ENCODE data around the gene GRID1. TPM values are rescaled to one million over a fixed set of nuclear protein-coding genes. Genes with fewer than 3 reads are reported as not detected.

The GRID1 gene
- total RNA-seq, 1 experiment from 2014 or later: 5.6 TPM

- no peak overlapping the region for H3K9ac ChIP-seq (ENCODE audit: low read length)
- no peaks in the 10 kb centered on the region for H3K36me3 ChIP-seq (ENCODE audit: control insufficient read depth in 1 of 2, insufficient read depth in 2 of 2, low read length in 2 of 2)
- RAD21 ChIA-PET (ENCODE audit: low non-redundant PET in 1 of 2, low total read pairs in 2 of 2, uncharacterized antibody in 2 of 2, unreplicated experiment in 2 of 2): no interaction called here
- no peak overlapping the region for H3K4me2 ChIP-seq (ENCODE audit: low read length)
- H3K9me3 ChIP-seq (ENCODE audit: control insufficient read depth in 1 of 2, insufficient read depth in 1 of 2, low read depth in 1 of 2, low read length in 2 of 2): no peaks in the 10 kb centered on the region
- ATAC-seq: no peak
- intact Hi-C loops (cut with micrococcal nuclease): no loop called here
- no TSS peak for BruUV-seq (replicated peaks)
- no peaks in the 10 kb centered on the region for H3K4me1 ChIP-seq (ENCODE audit: control insufficient read depth in 1 of 2, insufficient read depth in 2 of 2, low read length in 2 of 2)
- TF ChIP-seq ZFX (IDR thresholded peaks at IDR 0.05): no peak
- no peak for TF ChIP-seq RAD21 (IDR thresholded peaks at IDR 0.05; ENCODE audit: low read depth)
- no peak for TF ChIP-seq SIN3A (IDR thresholded peaks at IDR 0.05; ENCODE audit: low read depth)
- TF ChIP-seq CBX3 (IDR thresholded peaks at IDR 0.05; ENCODE audit: low read depth): no peak
- no peak for TF ChIP-seq TCF7L2 (IDR thresholded peaks at IDR 0.05; ENCODE audit: borderline replicate concordance, extremely low read depth, insufficient read depth, insufficient read length)
- no peak for TF ChIP-seq JUND (IDR thresholded peaks at IDR 0.05)
- TF ChIP-seq ZNF274 (IDR thresholded peaks at IDR 0.05; ENCODE audit: low read depth, low read length): no peak
- TF ChIP-seq EZH2phosphoT487 (IDR thresholded peaks at IDR 0.05; ENCODE audit: borderline replicate concordance): no peak
- DNase-seq (ENCODE audit: low read depth, low spot score): no peak
- H4K20me1 ChIP-seq (ENCODE audit: insufficient read depth): no peaks in the 10 kb centered on the region
- H3K9me2 ChIP-seq (ENCODE audit: insufficient read depth): no peaks in the 10 kb centered on the region
- no peak overlapping the region for H2AFZ ChIP-seq (ENCODE audit: low read depth, low read length, poor library complexity, severe bottlenecking)
- no peak overlapping the region for H3K4me3 ChIP-seq (replicated peaks in 1 of 2; ENCODE audit: low read depth in 1 of 2, low read length in 2 of 2)
- H3K27me3 ChIP-seq (ENCODE audit: insufficient read depth, low read length): no peaks in the 10 kb centered on the region
- no peak overlapping the region for H3K27ac ChIP-seq (ENCODE audit: low read depth, low read length)
- POLR2A ChIA-PET: no interaction called here
- CTCF ChIA-PET: no interaction called here
- H3K79me2 ChIP-seq (ENCODE audit: insufficient read depth, low read length): no peaks in the 10 kb centered on the region
These were observed 122.1 kb downstream of the GRID1 start for GRCh38 chr10:86244297-86245014.

GRCh38 chr10:86243651-86244155 is 122.9 kb downstream of the GRID1 start:
- Histone ChIP-seq H3K4me3 (replicated peaks in 1 of 2; ENCODE audit: low read depth in 1 of 2, low read length in 2 of 2) (no peak overlapping the region), H2AFZ (ENCODE audit: low read depth, low read length, poor library complexity, severe bottlenecking) (no peak overlapping the region), H3K4me1 (ENCODE audit: control insufficient read depth in 1 of 2, insufficient read depth in 2 of 2, low read length in 2 of 2) (no peaks in the 10 kb centered on the region), H3K9me3 (ENCODE audit: control insufficient read depth in 1 of 2, insufficient read depth in 1 of 2, low read depth in 1 of 2, low read length in 2 of 2) (no peaks in the 10 kb centered on the region), H3K27ac (ENCODE audit: low read depth, low read length) (no peak overlapping the region), H3K36me3 (ENCODE audit: control insufficient read depth in 1 of 2, insufficient read depth in 2 of 2, low read length in 2 of 2) (no peaks in the 10 kb centered on the region), H4K20me1 (ENCODE audit: insufficient read depth) (no peaks in the 10 kb centered on the region), H3K9me2 (ENCODE audit: insufficient read depth) (no peaks in the 10 kb centered on the region), H3K9ac (ENCODE audit: low read length) (no peak overlapping the region), H3K27me3 (ENCODE audit: insufficient read depth, low read length) (no peaks in the 10 kb centered on the region), H3K4me2 (ENCODE audit: low read length) (no peak overlapping the region), H3K79me2 (ENCODE audit: insufficient read depth, low read length) (no peaks in the 10 kb centered on the region)
- ChIA-PET CTCF (no interaction called here), POLR2A (no interaction called here), RAD21 (ENCODE audit: low non-redundant PET in 1 of 2, low total read pairs in 2 of 2, uncharacterized antibody in 2 of 2, unreplicated experiment in 2 of 2) (interaction anchor here in 1 of 2 experiments (0.6 kb wide), 1 partner anchor 48 kb away, joined by 3 read pairs; no protein-coding TSS in a partner anchor)
- DNase-seq (ENCODE audit: low read depth, low spot score) (no peak), ATAC-seq (no peak)
- intact Hi-C loops (cut with micrococcal nuclease): no loop called here
- BruUV-seq (replicated peaks): no TSS peak
- TF ChIP-seq CEBPB (IDR thresholded peaks at IDR 0.05; ENCODE audit: low read depth) (no peak), SRF (IDR thresholded peaks at IDR 0.05; ENCODE audit: low read depth) (no peak), EZH2phosphoT487 (IDR thresholded peaks at IDR 0.05; ENCODE audit: borderline replicate concordance) (no peak), JUND (IDR thresholded peaks at IDR 0.05) (no peak), ZFX (IDR thresholded peaks at IDR 0.05) (no peak), SIN3A (IDR thresholded peaks at IDR 0.05; ENCODE audit: low read depth) (no peak), FOSL1 (IDR thresholded peaks at IDR 0.05; ENCODE audit: low read depth) (no peak), REST (IDR thresholded peaks at IDR 0.05; ENCODE audit: low read depth) (no peak), CBX3 (IDR thresholded peaks at IDR 0.05; ENCODE audit: low read depth) (no peak), EGR1 (IDR thresholded peaks at IDR 0.05; ENCODE audit: low read depth) (no peak), ATF3 (IDR thresholded peaks at IDR 0.05) (no peak)
- TF ChIP-seq, protein P1, sequence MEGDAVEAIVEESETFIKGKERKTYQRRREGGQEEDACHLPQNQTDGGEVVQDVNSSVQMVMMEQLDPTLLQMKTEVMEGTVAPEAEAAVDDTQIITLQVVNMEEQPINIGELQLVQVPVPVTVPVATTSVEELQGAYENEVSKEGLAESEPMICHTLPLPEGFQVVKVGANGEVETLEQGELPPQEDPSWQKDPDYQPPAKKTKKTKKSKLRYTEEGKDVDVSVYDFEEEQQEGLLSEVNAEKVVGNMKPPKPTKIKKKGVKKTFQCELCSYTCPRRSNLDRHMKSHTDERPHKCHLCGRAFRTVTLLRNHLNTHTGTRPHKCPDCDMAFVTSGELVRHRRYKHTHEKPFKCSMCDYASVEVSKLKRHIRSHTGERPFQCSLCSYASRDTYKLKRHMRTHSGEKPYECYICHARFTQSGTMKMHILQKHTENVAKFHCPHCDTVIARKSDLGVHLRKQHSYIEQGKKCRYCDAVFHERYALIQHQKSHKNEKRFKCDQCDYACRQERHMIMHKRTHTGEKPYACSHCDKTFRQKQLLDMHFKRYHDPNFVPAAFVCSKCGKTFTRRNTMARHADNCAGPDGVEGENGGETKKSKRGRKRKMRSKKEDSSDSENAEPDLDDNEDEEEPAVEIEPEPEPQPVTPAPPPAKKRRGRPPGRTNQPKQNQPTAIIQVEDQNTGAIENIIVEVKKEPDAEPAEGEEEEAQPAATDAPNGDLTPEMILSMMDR (IDR thresholded peaks at IDR 0.05 in 2 of 3, conservative IDR thresholded peaks at IDR 0.05 in 1 of 3; ENCODE audit: borderline replicate concordance in 1 of 3, insufficient read depth in 1 of 3, low read depth in 2 of 3, low read length in 2 of 3): no peak

Measured in HCT116 (cell line).